SK-N-MC (cell line): ENCODE results near the gene CARD11.

ENCODE experiments used
- DNase-seq: peaks from one replicate; pipeline ENCODE4 v3.0.0-alpha.2; 2011; ENCODE audit warnings: low read depth, low spot score
- H3K27ac ChIP-seq: fragments of 200-600 bp; sonication (generic); 2 replicates; pipeline ENCODE4 v1.5.1; 2016; ENCODE audit warnings: mixed run types
- H3K36me3 ChIP-seq: fragments of 200-600 bp; sonication (generic); 2 replicates; pipeline ENCODE4 v1.6.1; 2017; ENCODE audit warnings: antibody characterized with exemption, low read length, mixed read lengths; ENCODE audit not compliant: insufficient read depth
- H3K4me3 ChIP-seq: fragments of 200-600 bp; sonication (generic); 2 replicates; pipeline ENCODE4 v1.5.1; 2016
- H3K9ac ChIP-seq: fragments of 200-600 bp; sonication (generic); 2 replicates; pipeline ENCODE4 v1.8.0; 2017; ENCODE audit warnings: mixed run types, mixed read lengths; ENCODE audit not compliant: insufficient read length
- H3K9me3 ChIP-seq: fragments of 200-600 bp; sonication (generic); 2 replicates; pipeline ENCODE4 v1.6.1; 2017; ENCODE audit warnings: low read depth, mild to moderate bottlenecking, antibody characterized with exemption, low read length, moderate library complexity, mixed read lengths
- EZH2 ChIP-seq: fragments of 200-600 bp; sonication (generic); IDR thresholded peaks from one replicate; pipeline ENCODE4 v1.6.1; 2017; ENCODE audit warnings: antibody characterized with exemption
- FOXP2 ChIP-seq: optimal IDR thresholded peaks from 2 replicates; pipeline ENCODE3; 2011; ENCODE audit warnings: mild to moderate bottlenecking, moderate library complexity; ENCODE audit not compliant: insufficient read depth; ENCODE audit errors: extremely low read length, control extremely low read depth
- POLR2AphosphoS5 ChIP-seq: IDR thresholded peaks from 2 replicates; pipeline ENCODE4 v1.6.1; 2012; ENCODE audit warnings: mild to moderate bottlenecking, low read depth, low read length, borderline replicate concordance

The CARD11 gene

DNA sequence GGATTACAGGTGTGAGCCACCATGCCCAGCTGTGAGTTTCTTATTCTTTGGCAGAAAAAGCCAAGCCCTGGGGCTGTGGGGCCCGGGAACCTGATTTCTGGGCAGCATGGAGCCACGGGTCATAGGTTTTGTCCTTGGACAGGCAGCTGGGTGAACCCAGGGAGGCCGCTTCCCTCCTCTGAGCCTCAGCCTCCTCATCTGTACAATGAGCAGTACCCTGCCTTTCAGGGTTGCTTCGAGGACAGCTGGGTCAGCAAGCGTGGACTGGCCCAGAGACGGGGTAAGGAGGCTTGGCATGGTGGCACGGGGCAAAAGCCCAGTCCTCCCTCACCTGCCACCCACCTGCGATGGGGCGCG lies 115.4 kb downstream of the CARD11 start:
- Histone ChIP-seq H3K9me3 (no peaks in the 10 kb centered on the region), H3K27ac (no peak overlapping the region), H3K36me3 (no peaks in the 10 kb centered on the region), H3K9ac (no peak overlapping the region), H3K4me3 (no peak overlapping the region)
- TF ChIP-seq FOXP2 (no peak), EZH2 (no peak), POLR2AphosphoS5 (no peak)
- DNase-seq, result no peak

DNA sequence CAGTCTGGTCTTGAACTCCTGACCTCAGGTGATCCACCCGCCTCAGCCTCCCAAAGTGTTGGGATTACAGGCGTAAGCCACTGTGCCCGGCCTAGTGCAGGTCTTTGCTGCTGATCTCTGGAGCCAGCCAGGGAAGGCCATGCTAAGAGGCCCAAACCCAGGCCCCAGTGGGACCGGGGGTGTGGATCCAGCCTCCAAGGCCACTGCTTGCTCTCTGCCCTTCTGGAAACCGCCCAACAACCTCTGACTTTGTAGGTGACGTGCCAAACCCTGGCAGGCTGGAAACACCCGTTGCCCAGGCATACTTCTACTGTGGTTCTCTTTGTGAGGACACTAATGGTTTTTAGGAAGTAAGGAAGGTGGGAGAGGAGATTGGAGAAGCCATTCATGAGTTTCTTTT lies 116.1 kb downstream of the CARD11 start:
- no peak overlapping the region for H3K27ac ChIP-seq
- no peak overlapping the region for H3K4me3 ChIP-seq
- H3K36me3 ChIP-seq, result no peaks in the 10 kb centered on the region
- no peak for DNase-seq
- TF ChIP-seq FOXP2 (no peak), EZH2 (no peak), POLR2AphosphoS5 (no peak)
- H3K9me3 ChIP-seq, result no peaks in the 10 kb centered on the region
- no peak overlapping the region for H3K9ac ChIP-seq

DNA sequence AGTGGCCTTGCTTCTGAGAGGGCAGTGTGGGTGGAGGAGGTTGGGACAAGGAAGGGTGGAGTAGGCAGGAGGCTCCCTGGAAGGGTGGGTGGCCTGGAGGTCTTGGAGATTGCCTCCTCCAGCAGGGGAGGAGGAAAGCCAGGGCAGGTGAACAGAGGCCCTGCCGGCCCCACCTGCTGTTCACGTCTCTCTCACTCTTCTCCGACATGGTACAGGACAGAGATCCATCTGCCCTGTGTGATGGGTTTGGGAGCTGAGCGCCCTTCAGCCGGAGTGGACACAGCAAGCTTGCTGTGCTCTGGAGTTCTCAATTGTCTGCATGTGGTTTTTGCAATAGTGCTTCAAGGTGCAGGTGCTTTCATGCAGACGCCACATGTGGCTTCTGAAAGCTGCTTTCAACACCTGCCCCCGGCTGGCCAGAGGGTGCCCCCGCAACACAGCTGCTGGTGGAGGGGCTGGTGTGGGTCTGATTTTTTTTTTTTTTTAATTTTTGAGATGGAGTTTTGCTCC lies 116.7 kb downstream of the CARD11 start:
- Histone ChIP-seq H3K36me3 (no peaks in the 10 kb centered on the region), H3K27ac (no peak overlapping the region), H3K9ac (no peak overlapping the region), H3K9me3 (no peaks in the 10 kb centered on the region), H3K4me3 (no peak overlapping the region)
- DNase-seq, result no peak
- TF ChIP-seq POLR2AphosphoS5 (no peak), EZH2 (no peak), FOXP2 (no peak)

DNA sequence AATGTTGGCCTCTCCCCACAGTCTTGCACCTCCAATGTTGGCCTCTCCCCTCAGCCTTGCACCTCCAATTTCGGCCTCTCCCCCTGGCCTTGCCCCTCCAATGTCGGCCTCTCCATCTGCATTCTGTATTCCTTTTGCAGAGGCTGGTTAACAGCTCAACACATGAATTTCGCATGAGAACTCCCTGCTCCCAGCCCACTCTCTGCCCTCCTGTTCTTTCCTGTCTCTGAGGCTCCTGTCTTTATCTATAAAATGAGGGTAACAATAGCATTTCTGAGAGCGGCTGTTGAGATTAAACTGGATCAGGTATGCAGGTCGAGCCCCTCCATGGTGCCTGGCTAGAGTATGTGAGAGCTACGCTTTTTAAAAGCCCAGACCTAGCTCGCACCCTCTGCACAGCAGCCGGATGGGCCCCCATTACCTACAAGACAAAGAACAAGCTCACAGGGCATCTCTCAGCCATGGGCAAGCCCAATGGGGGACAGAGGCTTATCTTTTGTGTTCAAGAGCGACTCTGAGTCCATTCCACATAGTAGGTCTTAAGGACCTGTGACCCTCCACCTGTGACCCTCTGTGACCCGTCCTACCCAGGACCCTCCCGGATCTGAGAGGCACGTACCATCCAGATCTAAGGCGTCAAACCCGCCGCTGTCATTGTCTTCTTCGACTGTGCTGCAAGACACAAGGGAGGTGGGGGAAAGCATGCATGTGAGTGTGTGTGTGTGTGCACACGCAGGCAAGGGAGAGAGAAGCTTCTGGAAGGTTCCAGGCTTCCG lies 117.4 kb downstream of the CARD11 start:
- Histone ChIP-seq H3K9me3 (no peaks in the 10 kb centered on the region), H3K9ac (no peak overlapping the region), H3K36me3 (no peaks in the 10 kb centered on the region), H3K27ac (no peak overlapping the region), H3K4me3 (no peak overlapping the region)
- TF ChIP-seq FOXP2, result no peak
- TF ChIP-seq POLR2AphosphoS5, result no peak
- TF ChIP-seq EZH2, result no peak
- no peak for DNase-seq

DNA sequence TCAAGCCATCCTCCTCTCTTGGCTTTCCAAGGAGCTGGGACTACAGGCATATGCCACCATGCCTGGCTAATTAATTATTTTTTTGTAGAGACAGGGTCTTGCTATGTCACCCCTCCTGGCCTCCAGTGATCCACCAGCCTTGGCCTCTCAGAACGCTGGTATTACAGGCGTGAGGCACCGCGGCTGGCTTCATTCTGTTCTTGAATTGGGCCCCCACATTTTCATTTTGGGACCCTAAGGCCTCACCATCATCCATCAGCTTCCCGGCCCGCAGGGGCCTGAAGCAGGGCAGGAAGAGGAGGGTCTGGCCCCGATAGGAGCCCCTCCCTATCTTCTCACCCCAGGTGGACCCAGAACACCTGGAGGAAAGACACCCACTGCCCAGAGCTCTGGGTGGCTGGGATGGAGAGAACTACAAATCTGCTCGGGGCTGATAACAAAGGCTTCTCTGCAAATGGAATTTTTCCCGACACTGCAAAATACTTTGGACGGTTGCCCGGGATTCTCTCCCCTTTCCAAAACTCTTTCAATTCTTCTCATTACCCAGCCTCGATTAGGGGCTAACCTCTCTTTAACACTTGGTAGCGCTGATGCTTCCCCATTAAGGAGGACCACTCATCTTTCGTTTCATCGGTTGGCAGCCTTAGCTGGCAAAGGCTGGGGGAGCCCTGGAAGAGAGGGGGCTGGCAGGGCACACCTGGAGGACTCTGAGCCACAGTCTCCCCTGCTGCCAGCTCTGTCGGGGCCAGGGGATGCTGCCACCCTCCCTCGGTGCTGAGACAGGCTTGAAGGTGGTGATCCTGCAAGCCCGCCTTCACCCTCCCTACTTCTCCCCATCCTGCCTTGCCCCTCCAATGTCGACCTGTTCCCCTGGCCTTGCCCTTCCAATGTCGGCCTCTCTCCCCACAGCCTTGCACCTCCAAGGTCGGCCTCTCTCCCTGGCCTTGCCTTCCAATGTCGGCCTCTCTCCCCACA lies 118.5 kb downstream of the CARD11 start:
- Histone ChIP-seq H3K36me3 (no peaks in the 10 kb centered on the region), H3K9ac (no peak overlapping the region), H3K9me3 (no peaks in the 10 kb centered on the region), H3K27ac (no peak overlapping the region), H3K4me3 (no peak overlapping the region; the same call in 1 of the 2 replicates)
- peak; percentile 39 for DNase-seq
- TF ChIP-seq FOXP2, result no peak
- no peak for TF ChIP-seq POLR2AphosphoS5
- no peak for TF ChIP-seq EZH2

DNA sequence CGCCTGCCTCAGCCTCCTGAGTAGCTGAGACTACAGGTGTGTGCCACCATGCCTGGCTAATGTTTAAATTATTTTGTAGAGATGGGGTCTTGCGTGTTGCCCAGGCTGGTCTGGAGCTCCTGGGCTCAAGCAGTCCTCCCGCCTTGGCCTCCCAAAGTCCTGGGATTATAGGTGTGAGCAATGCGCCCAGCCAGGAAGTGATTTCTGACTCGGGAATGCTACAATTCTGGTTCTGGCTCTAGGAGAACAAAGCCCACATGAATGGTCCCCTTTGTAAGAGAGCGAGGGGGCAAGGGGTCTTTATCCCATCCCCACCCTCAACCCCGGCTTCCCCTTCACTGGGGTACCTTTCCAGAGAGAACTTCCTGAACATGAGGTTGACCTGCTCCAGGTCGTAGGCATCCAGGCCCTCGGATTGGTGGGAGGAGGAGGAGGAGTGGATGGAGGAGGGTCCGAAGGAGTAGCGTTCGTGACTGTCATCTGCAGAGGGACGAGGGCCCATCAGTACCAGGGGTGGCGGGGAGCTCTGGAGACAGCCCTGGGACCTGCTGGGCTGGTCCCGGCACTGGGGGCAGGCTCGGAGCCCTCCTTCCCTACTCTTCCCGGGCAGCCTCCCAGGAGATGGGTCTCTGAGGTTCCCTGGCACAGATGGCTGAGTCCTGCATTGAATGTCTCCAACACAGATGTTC lies 119.6 kb downstream of the CARD11 start:
- H3K9ac ChIP-seq, result no peak overlapping the region
- H3K9me3 ChIP-seq, result no peaks in the 10 kb centered on the region
- no peak for DNase-seq
- H3K36me3 ChIP-seq, result no peaks in the 10 kb centered on the region
- H3K27ac ChIP-seq, result no peak overlapping the region
- no peak overlapping the region for H3K4me3 ChIP-seq
- TF ChIP-seq FOXP2, result no peak
- TF ChIP-seq EZH2, result no peak
- TF ChIP-seq POLR2AphosphoS5, result no peak

DNA sequence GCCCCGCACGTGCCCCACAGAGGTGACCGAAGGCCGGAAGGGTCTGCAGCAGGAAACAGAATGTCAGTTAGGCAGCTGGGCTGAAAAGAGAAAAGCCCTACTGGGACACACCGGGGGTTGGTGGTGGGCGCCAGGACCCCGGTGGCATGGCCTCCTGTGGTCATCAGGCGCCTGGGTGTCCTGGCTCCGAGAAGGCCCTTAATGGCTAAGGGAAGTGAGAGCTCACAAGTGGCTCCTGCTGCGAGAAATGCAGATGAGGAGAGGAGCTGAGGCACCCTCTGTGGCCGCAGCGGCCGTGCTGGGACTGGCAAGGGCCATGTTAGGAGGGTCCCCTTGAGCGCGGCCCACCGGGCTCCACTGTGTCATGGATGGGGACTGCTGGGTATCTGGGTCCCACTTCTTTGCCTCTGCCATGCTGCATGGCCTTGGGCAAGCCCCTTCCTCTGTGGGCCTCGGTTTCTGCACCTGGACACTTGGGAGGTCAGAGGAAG lies 120.3 kb downstream of the CARD11 start:
- no peak overlapping the region for H3K27ac ChIP-seq
- DNase-seq, result no peak
- no peak overlapping the region for H3K4me3 ChIP-seq
- no peaks in the 10 kb centered on the region for H3K36me3 ChIP-seq
- no peak overlapping the region for H3K9ac ChIP-seq
- no peaks in the 10 kb centered on the region for H3K9me3 ChIP-seq
- TF ChIP-seq POLR2AphosphoS5 (no peak), EZH2 (no peak), FOXP2 (no peak)
